ENCODE results near the gene SLC23A1. TPM values are rescaled to one million over a fixed set of nuclear protein-coding genes. Genes with fewer than 3 reads are reported as not detected.
A peak's percentile ranks its signal among the peaks of the same experiment; 100 is the strongest.

The SLC23A1 gene
- total RNA-seq, 2 donors from 2014 or later, result 5.0 to 7.0 TPM

- Histone ChIP-seq H3K4me1 (peaks cover 19% of the 10 kb centered on the region), H3K27ac (peak overlapping the region; percentile 83)
Observed at GRCh38 chr5:139392324-139392677, 9.2 kb upstream of the SLC23A1 start.

GRCh38 chr5:139391570-139392323 is 8.7 kb upstream of the SLC23A1 start:
- Histone ChIP-seq H3K9me3 (no peaks in the 10 kb centered on the region), H3K27me3 (peaks cover 6% of the 10 kb centered on the region), H3K36me3 (no peaks in the 10 kb centered on the region), H3K9ac (ENCODE audit: low read depth in 2 of 2, low read length in 2 of 2) (peak overlapping the region; percentile 61 to 69), H3K27ac (peak overlapping the region; percentile 83), H3K4me1 (peaks cover 19% of the 10 kb centered on the region), H3K4me3 (peak overlapping the region; percentile 53)
- TF ChIP-seq, protein P1, sequence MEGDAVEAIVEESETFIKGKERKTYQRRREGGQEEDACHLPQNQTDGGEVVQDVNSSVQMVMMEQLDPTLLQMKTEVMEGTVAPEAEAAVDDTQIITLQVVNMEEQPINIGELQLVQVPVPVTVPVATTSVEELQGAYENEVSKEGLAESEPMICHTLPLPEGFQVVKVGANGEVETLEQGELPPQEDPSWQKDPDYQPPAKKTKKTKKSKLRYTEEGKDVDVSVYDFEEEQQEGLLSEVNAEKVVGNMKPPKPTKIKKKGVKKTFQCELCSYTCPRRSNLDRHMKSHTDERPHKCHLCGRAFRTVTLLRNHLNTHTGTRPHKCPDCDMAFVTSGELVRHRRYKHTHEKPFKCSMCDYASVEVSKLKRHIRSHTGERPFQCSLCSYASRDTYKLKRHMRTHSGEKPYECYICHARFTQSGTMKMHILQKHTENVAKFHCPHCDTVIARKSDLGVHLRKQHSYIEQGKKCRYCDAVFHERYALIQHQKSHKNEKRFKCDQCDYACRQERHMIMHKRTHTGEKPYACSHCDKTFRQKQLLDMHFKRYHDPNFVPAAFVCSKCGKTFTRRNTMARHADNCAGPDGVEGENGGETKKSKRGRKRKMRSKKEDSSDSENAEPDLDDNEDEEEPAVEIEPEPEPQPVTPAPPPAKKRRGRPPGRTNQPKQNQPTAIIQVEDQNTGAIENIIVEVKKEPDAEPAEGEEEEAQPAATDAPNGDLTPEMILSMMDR (IDR thresholded peaks at IDR 0.05), result no peak
- intact Hi-C loops (cut with DNase I), result loop anchor here (5.0 to 10.0 kb wide), 2 partner anchors 49 to 97 kb away; partner anchors contain the start of genes MATR3 and PAIP2
- DNase-seq, result peak; percentile 85

More at GRCh38 chr5:139392324-139392677, 9.2 kb upstream of the SLC23A1 start:
- H3K36me3 ChIP-seq, result no peaks in the 10 kb centered on the region
- H3K4me3 ChIP-seq, result peak overlapping the region; percentile 53
- H3K9me3 ChIP-seq, result no peaks in the 10 kb centered on the region
- intact Hi-C loops (cut with DNase I), result loop anchor here (5.0 to 10.0 kb wide), 2 partner anchors 50 to 98 kb away; partner anchors contain the start of genes MATR3 and PAIP2
- peak overlapping the region; percentile 61 to 69 for H3K9ac ChIP-seq (ENCODE audit: low read depth in 2 of 2, low read length in 2 of 2)
- TF ChIP-seq, protein P1 (IDR thresholded peaks at IDR 0.05), result no peak
- no peak for DNase-seq
- H3K27me3 ChIP-seq, result peaks cover 6% of the 10 kb centered on the region

- DNase-seq, result no peak
- Histone ChIP-seq H3K4me1 (peaks cover 19% of the 10 kb centered on the region), H3K9me3 (no peaks in the 10 kb centered on the region), H3K27me3 (peaks cover 6% of the 10 kb centered on the region), H3K4me3 (peak overlapping the region; percentile 53), H3K9ac (ENCODE audit: low read depth in 2 of 2, low read length in 2 of 2) (peak overlapping the region; percentile 61 to 69), H3K27ac (peak overlapping the region; percentile 83), H3K36me3 (no peaks in the 10 kb centered on the region)
- intact Hi-C loops (cut with DNase I), result loop anchor here (5.0 to 10.0 kb wide), 2 partner anchors 49 to 96 kb away; partner anchors contain the start of genes MATR3 and PAIP2
- TF ChIP-seq, protein P1 (IDR thresholded peaks at IDR 0.05), result no peak
Observed at GRCh38 chr5:139390639-139391569, 7.8 kb upstream of the SLC23A1 start.

DNA sequence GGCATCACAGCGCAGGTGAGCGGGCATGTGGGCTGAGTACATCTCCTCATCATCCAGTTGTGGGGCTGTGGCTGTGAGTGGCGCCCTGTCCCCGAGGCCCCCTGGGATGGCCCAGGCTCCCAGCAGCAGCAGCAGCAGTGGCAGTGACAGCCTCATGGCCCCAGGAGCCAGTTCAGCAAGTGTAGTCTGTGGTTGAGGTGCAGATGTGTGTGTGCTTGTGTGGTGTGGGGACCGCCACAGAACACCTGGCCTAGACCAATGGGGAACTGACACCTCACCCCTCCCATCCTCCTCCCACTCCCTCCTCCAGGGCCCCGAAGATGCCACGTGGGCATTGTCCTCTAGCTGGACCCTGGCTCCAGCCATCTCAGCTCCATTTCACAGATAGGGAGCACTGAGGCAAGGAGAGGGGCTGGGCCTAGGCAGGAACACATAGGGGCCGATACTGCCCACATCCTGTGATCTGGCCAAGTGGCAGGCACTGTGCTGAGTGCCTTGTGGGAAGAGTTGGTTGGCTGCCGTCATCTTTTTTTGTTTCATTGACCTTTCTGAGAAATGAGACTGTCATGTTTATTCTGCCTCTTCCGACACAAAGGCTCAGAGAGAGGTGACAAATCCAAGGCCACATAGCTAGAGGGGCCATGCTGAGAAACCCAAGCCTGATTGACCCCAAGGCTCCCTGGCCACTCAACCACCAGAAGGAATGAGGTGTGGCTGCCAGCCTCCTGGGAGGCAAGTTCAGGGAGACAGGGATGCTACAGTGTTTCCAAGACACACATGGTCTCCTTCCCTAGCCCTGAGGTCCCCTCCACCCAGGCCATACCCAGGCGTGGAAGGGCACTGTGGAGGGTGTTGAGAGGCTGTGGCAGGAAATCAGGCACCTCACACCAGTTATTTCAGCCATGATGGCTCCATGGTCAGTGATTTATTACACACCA is 6.9 kb upstream of the SLC23A1 start, which contains the start of gene MZB1:
Gene MZB1 (minus strand): TSS at position 213 of the 938 bp plus-strand sequence. CDS start 57 bp downstream, at position 156.
- TF ChIP-seq, protein P1 (IDR thresholded peaks at IDR 0.05), result no peak
- DNase-seq, result no peak
- peak within 1 kb of the TSS; percentile 62 to 69 for H3K9ac ChIP-seq (ENCODE audit: low read depth in 2 of 2, low read length in 2 of 2)
- no peaks in the 10 kb centered on the region for H3K36me3 ChIP-seq
- H3K27ac ChIP-seq, result peak within 1 kb of the TSS; percentile 83
- no peaks in the 10 kb centered on the region for H3K9me3 ChIP-seq
- intact Hi-C loops (cut with DNase I), result loop anchor here (5.0 to 10.0 kb wide), 2 partner anchors 48 to 95 kb away; partner anchors contain the start of genes MATR3 and PAIP2
- H3K27me3 ChIP-seq, result peaks cover 6% of the 10 kb centered on the region
- peaks cover 19% of the 10 kb centered on the region for H3K4me1 ChIP-seq
- H3K4me3 ChIP-seq, result peak within 1 kb of the TSS; percentile 43
